Peyer's patch (tissue), 4 donors: ENCODE data around the gene RNASEH2A. TPM values are rescaled to one million over a fixed set of nuclear protein-coding genes. Genes with fewer than 3 reads are reported as not detected.
A peak's percentile ranks its signal among the peaks of the same experiment; 100 is the strongest.

Experiments used
- DNase-seq, 3 donors: peaks; one replicate each; pipeline ENCODE4 v3.0.0-alpha.2; 2017 to 2019
- H3K27ac ChIP-seq, 4 donors: fragments of 200-600 bp; sonication (generic); one replicate each; pipeline ENCODE4 v1.5.1; 2016 to 2019
- H3K27me3 ChIP-seq, 2 donors: fragments of 200-600 bp; sonication (generic); one replicate each; pipeline ENCODE4 v1.5.1; 2019
- H3K36me3 ChIP-seq, 3 donors: fragments of 200-600 bp; sonication (generic); one replicate each; pipeline ENCODE4 v1.5.1; 2016 to 2019
- H3K4me1 ChIP-seq, 4 donors: fragments of 200-600 bp; sonication (generic); one replicate each; pipeline ENCODE4 v1.5.1; 2016 to 2019
- H3K4me3 ChIP-seq, 4 donors: fragments of 200-600 bp; sonication (generic); 1 replicate in 3 of 4; 2 replicates in 1 of 4; pipeline ENCODE4 v1.5.1; 2016 to 2019; ENCODE audit warnings: mild to moderate bottlenecking in 1 of 4
- H3K9me3 ChIP-seq, 4 donors: fragments of 200-600 bp; sonication (generic); one replicate each; pipeline ENCODE4 v1.5.1; 2016 to 2019; ENCODE audit warnings: mild to moderate bottlenecking in 1 of 4
- CTCF ChIP-seq, 6 experiments: fragments of 450-650 bp in 4 of 6; fragments of 200-600 bp in 2 of 6; sonication (generic) in 1 of 6; IDR thresholded peaks; one replicate each; pipeline ENCODE4 v1.5.1; 2017 to 2019; ENCODE audit warnings: antibody characterized with exemption in 6 of 6, mild to moderate bottlenecking in 3 of 6, moderate library complexity in 1 of 6
- POLR2A ChIP-seq, 2 donors: fragments of 450-650 bp; IDR thresholded peaks; one replicate each; pipeline ENCODE4 v1.5.1; 2017; ENCODE audit warnings: antibody characterized with exemption in 2 of 2, mild to moderate bottlenecking in 2 of 2, moderate library complexity in 2 of 2
- total RNA-seq, 4 donors: library from RNA; depleted of rRNA; stranded (reverse); fragments of >200 nt; gene quantifications; one replicate each; pipeline ENCODE4 v1.1.0, GENCODE V29; 2016

The RNASEH2A gene
- total RNA-seq, 4 donors from 2014 or later, result 5.9 to 24.8 (median 9.4) TPM

DNA sequence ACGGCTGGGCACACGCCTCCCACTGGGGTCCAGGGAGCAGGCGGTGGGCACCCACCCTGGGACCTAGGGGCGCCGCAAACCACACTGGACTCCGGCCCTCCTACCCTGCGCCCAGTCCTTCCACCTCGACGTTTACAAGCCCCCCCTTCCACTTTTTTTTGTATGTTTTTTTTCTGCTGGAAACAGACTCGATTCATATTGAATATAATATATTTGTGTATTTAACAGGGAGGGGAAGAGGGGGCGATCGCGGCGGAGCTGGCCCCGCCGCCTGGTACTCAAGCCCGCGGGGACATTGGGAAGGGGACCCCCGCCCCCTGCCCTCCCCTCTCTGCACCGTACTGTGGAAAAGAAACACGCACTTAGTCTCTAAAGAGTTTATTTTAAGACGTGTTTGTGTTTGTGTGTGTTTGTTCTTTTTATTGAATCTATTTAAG is 13.5 kb upstream of the RNASEH2A start:
- peak overlapping the region; percentile 82 to 92 (median 84) for H3K4me3 ChIP-seq
- TF ChIP-seq CTCF (IDR thresholded peaks at IDR 0.05) (peak in 2 of 6 experiments; percentile 1 to 3), POLR2A (IDR thresholded peaks at IDR 0.05) (no peak)
- no peaks in the 10 kb centered on the region for H3K27me3 ChIP-seq
- no peaks in the 10 kb centered on the region for H3K9me3 ChIP-seq
- peak overlapping the region; percentile 97 to 100 (median 100) for H3K27ac ChIP-seq
- peaks cover 8 to 34% (median 15%) of the 10 kb centered on the region in 4 donors for H3K4me1 ChIP-seq
- no peak for DNase-seq
- no peaks in the 10 kb centered on the region for H3K36me3 ChIP-seq

DNA sequence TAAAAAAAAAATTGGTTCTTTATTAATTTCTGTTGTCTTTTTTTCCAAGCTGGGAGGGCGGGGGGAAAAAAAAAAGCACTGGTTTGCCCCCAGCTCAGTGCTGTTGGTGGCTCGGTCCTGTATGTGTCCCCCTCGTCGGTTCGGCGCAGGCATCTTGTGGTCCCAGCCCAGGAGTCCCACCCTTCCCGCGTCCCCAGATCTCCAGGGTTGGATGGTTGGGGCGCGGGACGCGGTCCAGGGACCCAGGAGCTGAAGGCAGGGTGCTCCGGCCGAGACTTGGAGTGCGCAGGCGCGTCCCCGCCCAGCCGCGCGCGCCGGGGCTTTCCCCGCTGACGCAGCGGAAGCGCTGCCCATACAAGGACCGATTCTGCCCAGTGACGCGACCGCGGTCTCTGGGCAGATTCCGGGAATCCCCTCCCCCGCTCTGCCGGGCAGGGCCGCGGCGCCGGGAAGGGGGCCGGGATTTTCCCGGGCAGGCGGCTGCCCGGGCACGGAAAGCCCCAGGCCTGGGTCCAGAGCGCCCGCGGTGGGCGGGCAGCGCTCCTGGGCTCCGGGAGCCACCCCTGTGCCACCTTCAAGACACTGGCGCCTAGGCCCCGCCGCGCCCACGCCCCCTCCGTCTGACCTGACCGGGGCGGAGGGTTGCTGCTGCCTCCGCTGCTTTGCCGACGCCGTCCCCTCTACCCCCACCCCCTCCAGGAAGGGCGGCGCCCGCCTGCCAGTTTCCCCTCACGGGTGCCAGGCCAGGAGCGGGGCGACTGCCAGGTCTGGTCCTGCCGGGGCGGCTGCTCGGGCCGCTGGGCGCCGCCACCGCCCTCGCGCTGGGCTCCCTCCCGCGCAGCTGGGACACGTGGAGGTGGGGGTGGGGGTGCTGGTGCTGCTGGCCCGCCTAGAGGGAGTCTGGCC is 12.8 kb upstream of the RNASEH2A start:
- H3K4me3 ChIP-seq, result peak overlapping the region; percentile 82 to 92 (median 84)
- H3K27ac ChIP-seq, result peak overlapping the region; percentile 97 to 100 (median 100)
- H3K27me3 ChIP-seq, result no peaks in the 10 kb centered on the region
- H3K9me3 ChIP-seq, result no peaks in the 10 kb centered on the region
- DNase-seq, result peak; percentile 90 to 97 (median 96)
- H3K36me3 ChIP-seq, result peaks cover 0 to under 1% (median 0%) of the 10 kb centered on the region in 3 donors
- H3K4me1 ChIP-seq, result peaks cover 6 to 27% (median 12%) of the 10 kb centered on the region in 4 donors
- TF ChIP-seq POLR2A (IDR thresholded peaks at IDR 0.05) (peak; percentile 76 to 92), CTCF (IDR thresholded peaks at IDR 0.05) (no peak)

DNA sequence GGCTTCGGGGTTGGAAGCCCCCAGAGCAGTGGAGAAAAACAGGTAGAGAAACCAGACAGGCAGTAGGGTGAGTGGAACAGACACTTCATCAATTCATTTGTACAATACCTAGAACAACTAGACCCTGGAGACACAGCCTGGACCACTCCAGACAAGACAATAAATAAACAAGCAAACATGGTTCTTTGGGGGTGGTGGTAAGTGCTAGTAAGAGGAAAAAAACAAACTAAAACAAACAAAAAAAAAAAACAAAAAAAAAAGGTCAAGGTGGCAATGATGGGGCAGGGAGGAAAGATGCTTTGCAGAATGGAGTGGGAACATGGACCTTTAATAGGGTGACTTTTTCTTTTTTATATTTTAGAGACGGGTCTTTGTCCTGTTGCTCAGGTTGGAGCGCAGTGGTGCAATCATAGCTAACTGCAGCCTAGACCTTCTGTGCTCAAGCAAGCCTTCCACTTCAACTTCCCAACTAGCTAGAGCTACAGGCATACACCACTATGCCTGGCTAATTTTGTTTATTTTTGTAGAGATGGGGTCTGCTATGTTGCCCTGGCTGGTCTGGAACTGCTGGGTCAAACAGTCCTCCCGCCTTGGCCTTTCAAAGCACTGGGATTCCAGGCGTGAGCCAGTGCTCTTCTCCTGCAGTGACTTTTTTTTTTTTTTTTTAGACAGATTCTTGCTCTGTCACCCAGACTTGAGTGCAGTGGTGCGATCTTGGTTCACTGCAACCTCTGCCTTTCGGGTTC is 12.0 kb upstream of the RNASEH2A start:
- no peaks in the 10 kb centered on the region for H3K27me3 ChIP-seq
- H3K9me3 ChIP-seq, result no peaks in the 10 kb centered on the region
- peaks cover 3 to 25% (median 8%) of the 10 kb centered on the region in 4 donors for H3K4me1 ChIP-seq
- DNase-seq, result no peak
- peak overlapping the region; percentile 97 to 100 (median 100) for H3K27ac ChIP-seq
- H3K36me3 ChIP-seq, result peaks cover 0 to 7% (median 0%) of the 10 kb centered on the region in 3 donors
- TF ChIP-seq CTCF (IDR thresholded peaks at IDR 0.05) (no peak), POLR2A (IDR thresholded peaks at IDR 0.05) (no peak)
- H3K4me3 ChIP-seq, result peak overlapping the region; percentile 82 to 92 (median 84)

- peak overlapping the region in 3 of 4 donors; percentile 95 to 100 (median 97) for H3K27ac ChIP-seq
- no peaks in the 10 kb centered on the region for H3K9me3 ChIP-seq
- H3K27me3 ChIP-seq, result no peaks in the 10 kb centered on the region
- no peak for DNase-seq
- no peak for TF ChIP-seq CTCF (IDR thresholded peaks at IDR 0.05)
- peak in 1 of 2 donors; percentile 4 for TF ChIP-seq POLR2A (IDR thresholded peaks at IDR 0.05)
- peaks cover 3 to 27% (median 8%) of the 10 kb centered on the region in 4 donors for H3K4me1 ChIP-seq
- no peak overlapping the region for H3K4me3 ChIP-seq
- H3K36me3 ChIP-seq, result peaks cover 0 to 13% (median 0%) of the 10 kb centered on the region in 3 donors
These were observed 11.4 kb upstream of the RNASEH2A start for GRCh38 chr19:12794971-12795381.
